Limb (tissue), 2 donors: Measurements from ENCODE around the gene SPAG8.

Experiments used
- DNase-seq, 2 donors: peaks; one replicate each; pipeline ENCODE4 v3.0.0-alpha.2; 2016; ENCODE audit errors: extremely low spot score in 2 of 2

The SPAG8 gene, protein sequence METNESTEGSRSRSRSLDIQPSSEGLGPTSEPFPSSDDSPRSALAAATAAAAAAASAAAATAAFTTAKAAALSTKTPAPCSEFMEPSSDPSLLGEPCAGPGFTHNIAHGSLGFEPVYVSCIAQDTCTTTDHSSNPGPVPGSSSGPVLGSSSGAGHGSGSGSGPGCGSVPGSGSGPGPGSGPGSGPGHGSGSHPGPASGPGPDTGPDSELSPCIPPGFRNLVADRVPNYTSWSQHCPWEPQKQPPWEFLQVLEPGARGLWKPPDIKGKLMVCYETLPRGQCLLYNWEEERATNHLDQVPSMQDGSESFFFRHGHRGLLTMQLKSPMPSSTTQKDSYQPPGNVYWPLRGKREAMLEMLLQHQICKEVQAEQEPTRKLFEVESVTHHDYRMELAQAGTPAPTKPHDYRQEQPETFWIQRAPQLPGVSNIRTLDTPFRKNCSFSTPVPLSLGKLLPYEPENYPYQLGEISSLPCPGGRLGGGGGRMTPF

DNA sequence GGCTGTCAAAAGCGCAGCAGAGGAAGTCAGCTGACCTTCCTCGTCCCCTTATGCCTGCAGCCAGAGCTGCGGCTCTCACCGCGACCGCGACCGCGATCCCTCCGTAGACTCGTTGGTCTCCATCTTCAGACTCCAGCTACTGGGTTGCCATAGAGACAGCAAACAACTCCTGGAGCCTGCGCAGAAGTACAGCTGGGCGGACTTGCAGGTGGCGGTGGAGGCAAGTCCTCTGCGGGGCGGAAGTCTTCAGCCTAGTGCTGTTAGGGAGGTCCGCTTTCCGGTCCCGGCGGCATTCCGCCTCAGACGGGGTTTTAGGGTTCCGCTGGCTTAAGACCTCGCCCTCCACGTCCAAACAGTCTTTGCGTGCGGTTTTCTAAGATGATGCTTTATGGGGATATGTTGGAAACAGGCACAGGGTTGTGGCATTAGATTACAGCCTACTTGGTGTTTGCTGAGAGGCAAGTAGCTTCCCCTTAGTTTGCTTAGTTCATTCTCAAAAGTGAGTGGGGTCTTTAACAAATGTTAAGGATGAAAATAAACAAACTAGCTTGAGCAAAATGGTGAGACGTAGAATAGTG, at the start of gene SPAG8:
Gene SPAG8 (minus strand): TSS at position 238 of the 578 bp plus-strand sequence. CDS start 115 bp downstream, at position 123.
- peak; percentile 90 to 98 for DNase-seq

DNA sequence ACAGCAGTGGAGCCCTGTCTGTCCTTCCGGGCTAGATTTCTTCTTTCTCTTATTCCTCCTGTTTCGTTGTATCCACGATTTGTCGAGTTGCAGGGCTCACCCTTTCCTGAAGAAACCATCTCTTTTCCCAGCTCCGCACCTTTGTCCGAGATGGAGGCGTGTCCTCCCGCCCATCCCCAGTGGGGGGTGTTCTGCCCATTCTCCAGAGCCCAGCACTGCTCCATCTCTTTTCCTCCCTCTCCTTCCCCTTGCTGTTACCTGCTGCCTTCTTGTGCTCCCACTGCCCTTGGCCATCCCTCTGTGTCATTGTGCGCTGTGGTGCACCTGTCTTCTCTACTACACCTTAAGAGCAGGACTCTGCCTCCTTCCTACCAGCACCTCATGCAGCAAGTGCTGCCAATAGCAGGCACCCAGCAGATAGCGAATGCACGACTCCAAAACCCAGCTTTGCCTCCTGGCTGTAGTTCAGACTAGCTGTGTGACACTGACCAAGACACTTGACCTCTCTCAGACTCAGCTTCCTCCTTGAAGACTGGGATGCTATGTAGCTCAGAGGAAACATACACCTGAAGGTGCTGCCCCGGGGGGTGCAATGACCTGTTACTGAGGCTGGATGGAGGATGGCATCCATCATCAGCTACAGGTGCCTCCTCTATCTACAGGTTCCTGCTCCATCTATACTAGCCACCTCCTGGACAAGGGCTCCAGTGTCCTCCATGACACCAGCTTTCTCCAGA, 49.3 kb upstream of the SPAG8 start:
- no peak for DNase-seq

- no peak for DNase-seq
These were observed 47.9 kb upstream of the SPAG8 start for GRCh38 chr9:35859990-35860339.

- DNase-seq, result no peak
These were observed 47.4 kb upstream of the SPAG8 start for GRCh38 chr9:35859310-35859989.

- DNase-seq, result no peak
These were observed 46.4 kb upstream of the SPAG8 start for GRCh38 chr9:35858458-35858857.

- no peak for DNase-seq
These were observed 44.8 kb upstream of the SPAG8 start for GRCh38 chr9:35856882-35857281.

GRCh38 chr9:35856206-35856605, 44.1 kb upstream of the SPAG8 start:
- no peak for DNase-seq

- DNase-seq, result peak in 1 of 2 donors; percentile 6
These were observed 42.2 kb upstream of the SPAG8 start for GRCh38 chr9:35854091-35854762.

DNA sequence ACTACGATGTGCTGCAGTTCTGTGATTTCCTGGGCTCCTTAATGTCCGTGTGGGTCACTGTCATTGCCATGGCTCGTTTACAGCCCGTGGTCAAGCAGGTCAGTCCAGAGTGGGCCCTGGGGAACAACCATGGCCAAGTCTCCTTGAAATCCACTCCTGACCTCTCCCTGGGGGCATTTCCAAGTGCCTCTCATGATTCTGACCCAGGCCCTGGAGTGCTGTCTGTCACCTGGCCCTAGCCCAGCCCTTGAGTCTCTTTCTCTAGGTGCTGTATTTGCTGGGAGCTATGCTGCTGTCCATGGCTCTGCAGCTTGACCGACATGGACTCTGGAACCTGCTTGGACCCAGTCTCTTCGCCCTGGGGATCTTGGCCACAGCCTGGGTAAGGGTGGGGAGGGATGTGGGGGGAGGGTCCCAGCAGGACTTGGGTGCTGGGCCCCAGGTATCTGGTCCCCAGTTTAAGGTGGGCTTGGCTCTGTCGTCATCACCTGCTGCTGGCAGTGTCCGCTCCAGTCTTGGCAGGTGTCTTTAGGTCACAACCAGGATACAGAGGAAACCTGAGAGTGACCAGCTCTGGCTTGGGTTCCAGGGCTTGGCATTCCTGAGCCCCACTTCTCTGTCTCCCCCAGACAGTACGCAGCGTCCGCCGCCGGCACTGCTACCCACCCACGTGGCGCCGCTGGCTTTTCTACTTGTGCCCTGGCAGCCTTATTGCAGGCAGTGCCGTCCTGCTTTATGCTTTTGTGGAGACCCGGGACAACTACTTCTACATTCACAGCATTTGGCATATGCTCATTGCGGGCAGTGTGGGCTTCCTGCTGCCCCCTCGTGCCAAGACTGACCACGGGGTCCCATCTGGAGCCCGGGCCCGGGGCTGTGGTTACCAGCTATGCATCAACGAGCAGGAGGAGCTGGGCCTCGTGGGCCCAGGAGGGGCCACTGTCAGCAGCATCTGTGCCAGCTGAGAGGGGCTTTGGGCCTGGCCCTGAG, 41.1 kb upstream of the SPAG8 start:
- peak in 1 of 2 donors; percentile 16 for DNase-seq

DNA sequence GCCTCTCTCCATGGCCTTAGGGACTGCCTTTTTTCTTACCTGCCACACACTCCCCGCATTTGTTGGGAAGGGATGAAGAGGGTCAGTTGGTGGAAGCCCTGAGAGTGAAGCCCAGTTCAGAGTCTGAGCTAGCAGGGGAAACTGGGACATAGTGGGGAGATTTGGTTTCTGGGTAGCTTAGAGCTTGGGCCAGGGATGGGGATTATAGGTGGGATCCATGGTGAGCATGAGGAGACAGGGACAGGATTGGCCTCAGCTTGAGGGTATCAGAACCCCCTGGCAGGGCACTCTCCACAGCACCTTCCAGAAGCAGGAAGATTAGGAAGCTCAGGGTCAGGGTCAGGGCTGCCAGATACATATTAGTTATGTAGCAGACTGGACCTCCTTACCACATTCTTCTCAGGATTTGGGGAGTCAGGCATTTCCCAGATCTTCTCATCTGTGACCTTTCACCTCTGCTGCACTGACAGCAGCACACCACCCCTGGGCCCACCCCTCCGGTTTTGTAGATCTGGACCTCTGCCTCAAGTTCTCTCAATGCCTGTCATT, 40.3 kb upstream of the SPAG8 start:
- no peak for DNase-seq

- DNase-seq, result peak in 1 of 2 donors; percentile 23
These were observed 35.9 kb upstream of the SPAG8 start for GRCh38 chr9:35847792-35848572.

- no peak for DNase-seq
These were observed 34.0 kb upstream of the SPAG8 start for GRCh38 chr9:35845824-35846771.

- DNase-seq, result peak in 1 of 2 donors; percentile 90
These were observed 32.7 kb upstream of the SPAG8 start for GRCh38 chr9:35844628-35845270.

DNA sequence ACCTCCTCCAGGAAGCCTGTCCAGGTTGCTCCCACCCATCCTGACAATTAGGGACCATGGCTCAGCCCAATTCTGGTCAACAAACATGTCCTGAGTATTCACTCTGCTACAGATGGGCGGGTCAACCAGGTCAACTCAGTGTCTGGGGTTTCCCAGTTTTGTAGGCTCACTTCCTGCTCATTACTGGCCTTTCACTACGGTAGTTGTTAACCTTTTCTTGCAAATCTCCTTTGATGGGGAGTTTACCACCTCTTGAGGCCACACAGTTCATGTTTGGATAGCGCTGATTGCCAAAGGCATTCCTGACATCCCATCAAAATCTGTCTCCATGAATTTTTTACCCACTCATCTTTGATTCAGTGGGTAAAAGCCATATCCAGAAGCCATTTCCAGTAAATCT, 30.7 kb upstream of the SPAG8 start:
- no peak for DNase-seq

DNA sequence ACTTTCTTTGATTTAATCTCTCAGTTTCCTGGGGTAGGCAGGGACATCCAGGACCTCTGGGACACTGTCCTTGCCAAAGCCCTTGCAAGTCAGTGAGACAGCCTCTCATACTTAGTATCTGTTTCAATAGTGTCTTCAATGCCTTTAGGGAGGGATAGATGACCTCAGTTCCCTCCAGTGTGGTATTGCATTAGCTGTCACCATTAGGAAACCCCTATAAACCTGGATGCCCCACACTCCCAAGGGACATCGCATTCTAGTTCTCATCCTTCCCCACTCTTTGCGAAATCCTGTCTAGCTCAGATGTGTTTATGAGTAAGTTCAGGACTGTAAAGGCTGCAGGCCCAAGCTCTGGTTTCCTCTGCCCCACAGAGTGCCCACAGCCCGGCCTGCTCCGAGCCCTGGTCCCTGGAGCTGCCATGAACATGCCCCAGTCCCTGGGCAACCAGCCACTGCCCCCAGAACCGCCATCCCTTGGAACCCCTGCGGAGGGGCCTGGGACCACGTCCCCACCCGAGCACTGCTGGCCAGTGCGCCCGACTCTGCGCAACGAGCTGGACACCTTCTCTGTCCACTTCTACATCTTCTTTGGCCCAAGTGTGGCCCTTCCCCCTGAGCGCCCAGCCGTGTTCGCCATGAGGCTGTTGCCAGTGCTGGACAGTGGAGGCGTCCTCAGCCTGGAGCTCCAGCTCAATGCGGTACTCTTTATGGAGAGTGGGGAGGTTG, 30.1 kb upstream of the SPAG8 start:
- DNase-seq, result no peak

- DNase-seq, result no peak
These were observed 29.5 kb upstream of the SPAG8 start for GRCh38 chr9:35841645-35841900.
